SK-N-SH (cell line): ENCODE data around the gene OGG1. TPM values are rescaled to one million over a fixed set of nuclear protein-coding genes. Genes with fewer than 3 reads are reported as not detected.
A peak's percentile ranks its signal among the peaks of the same experiment; 100 is the strongest.

Source experiments
- CTCF ChIA-PET: fragments of 300-600, 350-600 bp; formaldehyde crosslinking; extraction: SDS; loops from one replicate; lab custom pipeline; 2021; lab: Yijun Ruan, JAX
- POLR2A ChIA-PET: fragments of 350-600 bp; sonication (Branson Sonifier 250); formaldehyde crosslinking; extraction: SDS; loops from one replicate; lab custom pipeline; 2020; ENCODE audit warnings: antibody characterized with exemption, inconsistent platforms; lab: Yijun Ruan, JAX
- DNase-seq: peaks from one replicate; pipeline ENCODE4 v3.0.0; 2012
- H2AFZ ChIP-seq: fragments of 200-600 bp; sonication (generic); 2 replicates; pipeline ENCODE4 v1.8.1; 2016; ENCODE audit warnings: antibody characterized with exemption, mild to moderate bottlenecking, low read depth
- H3F3A ChIP-seq: fragments of 200-600 bp; sonication (generic); replicated peaks from 2 replicates; pipeline ENCODE3; 2016; ENCODE audit warnings: antibody characterized with exemption, mild to moderate bottlenecking; ENCODE audit not compliant: insufficient read depth
- H3K27ac ChIP-seq, 2 experiments: fragments of 200-500 bp in 1 of 2; fragments of 200-600 bp in 1 of 2; sonication (Bioruptor generic) in 1 of 2; sonication (generic), shearing (Covaris generic) in 1 of 2; 2 replicates each; pipeline versions ENCODE4 v1.5.1 to v1.6.1; 2014 to 2016; ENCODE audit warnings: low read depth in 2 of 2, inconsistent platforms in 1 of 2, low read length in 1 of 2, mild to moderate bottlenecking in 1 of 2, mixed read lengths in 1 of 2
- H3K27me3 ChIP-seq: fragments of 200-600 bp; sonication (generic), shearing (Covaris generic); 2 replicates; pipeline ENCODE4 v1.6.1; 2016; ENCODE audit warnings: mixed run types; ENCODE audit not compliant: insufficient read depth
- H3K36me3 ChIP-seq, 2 experiments: fragments of 200-500 bp in 1 of 2; fragments of 200-600 bp in 1 of 2; sonication (Bioruptor generic) in 1 of 2; sonication (generic) in 1 of 2; replicated peaks in 1 of 2; 2 replicates each; pipeline versions ENCODE3 to v1.5.1; 2014 to 2016; ENCODE audit warnings: low read length in 1 of 2, mild to moderate bottlenecking in 1 of 2; ENCODE audit not compliant: insufficient read depth in 2 of 2, control insufficient read depth in 1 of 2
- H3K4me1 ChIP-seq, 2 experiments: fragments of 200-500 bp in 1 of 2; fragments of 200-600 bp in 1 of 2; sonication (Bioruptor generic) in 1 of 2; sonication (generic), shearing (Covaris generic) in 1 of 2; 2 replicates each; pipeline versions ENCODE4 v1.5.1 to v1.6.1; 2014 to 2016; ENCODE audit warnings: low read depth in 1 of 2, low read length in 1 of 2, mixed run types in 1 of 2; ENCODE audit not compliant: insufficient read depth in 2 of 2, control insufficient read depth in 1 of 2
- H3K4me2 ChIP-seq: fragments of 200-600 bp; sonication (generic), shearing (Covaris generic); 2 replicates; pipeline ENCODE4 v1.6.1; 2017; ENCODE audit warnings: mixed run types
- H3K4me3 ChIP-seq, 2 experiments: fragments of 200-500 bp in 1 of 2; fragments of 200-600 bp in 1 of 2; sonication (Bioruptor generic) in 1 of 2; sonication (generic), shearing (Covaris generic) in 1 of 2; 2 replicates each; pipeline versions ENCODE4 v1.5.1 to v1.8.1; 2014 to 2016; ENCODE audit warnings: low read depth in 2 of 2, inconsistent platforms in 1 of 2, low read length in 1 of 2, mild to moderate bottlenecking in 1 of 2, mixed read lengths in 1 of 2, moderate library complexity in 1 of 2
- H3K79me2 ChIP-seq: fragments of 200-600 bp; sonication (generic); 2 replicates; pipeline ENCODE4 v1.8.1; 2017; ENCODE audit warnings: mild to moderate bottlenecking; ENCODE audit not compliant: insufficient read depth
- H3K9ac ChIP-seq: fragments of 200-600 bp; sonication (generic); 2 replicates; pipeline ENCODE4 v1.6.1; 2017; ENCODE audit warnings: mixed run types
- H3K9me2 ChIP-seq: fragments of 200-600 bp; sonication (generic); 2 replicates; pipeline ENCODE4 v1.6.1; 2017; ENCODE audit warnings: mixed run types
- H3K9me3 ChIP-seq: fragments of 200-600 bp; sonication (generic); 2 replicates; pipeline ENCODE4 v1.6.1; 2017; ENCODE audit warnings: mixed run types, mild to moderate bottlenecking, moderate library complexity
- H4K20me1 ChIP-seq: fragments of 200-600 bp; sonication (generic); 2 replicates; pipeline ENCODE4 v1.6.1; 2017; ENCODE audit warnings: mild to moderate bottlenecking, mixed run types; ENCODE audit not compliant: insufficient read depth
- CHD2 ChIP-seq: fragments of 150-350 bp; IDR thresholded peaks from 2 replicates; pipeline ENCODE4 v1.6.1; 2018; ENCODE audit warnings: low read length; ENCODE audit not compliant: partially characterized antibody
- ELF1 ChIP-seq: IDR thresholded peaks from 2 replicates; pipeline ENCODE4 v1.4.0; 2012
- FOSL2 ChIP-seq: IDR thresholded peaks from 2 replicates; pipeline ENCODE4 v1.4.0; 2012; ENCODE audit warnings: low read depth, mild to moderate bottlenecking, moderate library complexity, borderline replicate concordance
- GABPA ChIP-seq: IDR thresholded peaks from 2 replicates; pipeline ENCODE4 v1.4.0; 2012; ENCODE audit warnings: low read depth, mild to moderate bottlenecking
- GATA2 ChIP-seq: sonication (generic); formaldehyde crosslinking; IDR thresholded peaks from 2 replicates; pipeline ENCODE4 v1.5.0; 2020; ENCODE audit warnings: mild to moderate bottlenecking, missing genetic modification reagents
- JUND ChIP-seq: IDR thresholded peaks from 2 replicates; pipeline ENCODE4 v1.4.0; 2012
- MEF2A ChIP-seq: IDR thresholded peaks from 2 replicates; pipeline ENCODE4 v1.4.0; 2012; ENCODE audit warnings: low read depth, borderline replicate concordance
- MXI1 ChIP-seq: IDR thresholded peaks from 2 replicates; pipeline ENCODE4 v1.6.1; 2012; ENCODE audit warnings: mild to moderate bottlenecking, low read depth, low read length, improper control_type of control experiment
- NFIC ChIP-seq: IDR thresholded peaks from 2 replicates; pipeline ENCODE4 v1.4.0; 2012; ENCODE audit warnings: borderline replicate concordance
- POLR2AphosphoS5 ChIP-seq: IDR thresholded peaks from 2 replicates; pipeline ENCODE4 v1.6.1; 2012; ENCODE audit warnings: low read depth, low read length
- RAD21 ChIP-seq: IDR thresholded peaks from 2 replicates; pipeline ENCODE4 v1.6.1; 2012; ENCODE audit warnings: mild to moderate bottlenecking, low read length
- RCOR1 ChIP-seq: fragments of 150-350 bp; IDR thresholded peaks from 2 replicates; pipeline ENCODE4 v1.6.1; 2017; ENCODE audit warnings: antibody characterized with exemption, low read length
- RFX5 ChIP-seq: IDR thresholded peaks from 2 replicates; pipeline ENCODE4 v1.6.1; 2012; ENCODE audit warnings: mild to moderate bottlenecking, improper control_type of control experiment, low read length
- RXRA ChIP-seq: IDR thresholded peaks from 2 replicates; pipeline ENCODE4 v1.4.0; 2012; ENCODE audit warnings: low read depth, mild to moderate bottlenecking, borderline replicate concordance
- SMC3 ChIP-seq: IDR thresholded peaks from 2 replicates; pipeline ENCODE4 v1.6.1; 2012; ENCODE audit warnings: low read depth, low read length, improper control_type of control experiment
- TAF1 ChIP-seq: IDR thresholded peaks from 2 replicates; pipeline ENCODE4 v1.6.1; 2012; ENCODE audit warnings: low read depth, mild to moderate bottlenecking, low read length, moderate library complexity, borderline replicate concordance
- TEAD4 ChIP-seq: IDR thresholded peaks from 2 replicates; pipeline ENCODE4 v1.4.0; 2012; ENCODE audit warnings: mild to moderate bottlenecking, borderline replicate concordance; ENCODE audit not compliant: insufficient read depth
- WGBS: methylation state at CpG from one replicate; pipeline ENCODE4 v1.1.6; 2017; ENCODE audit warnings: low lambda C conversion rate; 5-methylcytosine and 5-hydroxymethylcytosine counted together
- polyA plus RNA-seq, 3 experiments: library from polyadenylated mRNA; depleted of rRNA; stranded (reverse); fragments of >200 nt; gene quantifications; 2 replicates each; pipeline ENCODE4 v1.2.3, GENCODE V29; 2012
- TF ChIP-seq, protein P1 (sequence below): fragments of 150-350 bp; IDR thresholded peaks from 2 replicates; pipeline ENCODE4 v1.6.1; 2017; ENCODE audit warnings: antibody characterized with exemption, low read length, low read depth, borderline replicate concordance
- TF ChIP-seq, protein P2 (sequence below): IDR thresholded peaks from 2 replicates; pipeline ENCODE4 v1.4.0; 2012; ENCODE audit warnings: low read depth
- TF ChIP-seq, protein P3 (sequence below): fragments of 200-600 bp; sonication (generic); IDR thresholded peaks from 2 replicates; pipeline ENCODE4 v1.6.1; 2017; ENCODE audit warnings: antibody characterized with exemption, mild to moderate bottlenecking, moderate library complexity

The OGG1 gene
- polyA plus RNA-seq, 1 of the 3 experiments (the other 2 are of a cell fraction) = 26.8 TPM

DNA sequence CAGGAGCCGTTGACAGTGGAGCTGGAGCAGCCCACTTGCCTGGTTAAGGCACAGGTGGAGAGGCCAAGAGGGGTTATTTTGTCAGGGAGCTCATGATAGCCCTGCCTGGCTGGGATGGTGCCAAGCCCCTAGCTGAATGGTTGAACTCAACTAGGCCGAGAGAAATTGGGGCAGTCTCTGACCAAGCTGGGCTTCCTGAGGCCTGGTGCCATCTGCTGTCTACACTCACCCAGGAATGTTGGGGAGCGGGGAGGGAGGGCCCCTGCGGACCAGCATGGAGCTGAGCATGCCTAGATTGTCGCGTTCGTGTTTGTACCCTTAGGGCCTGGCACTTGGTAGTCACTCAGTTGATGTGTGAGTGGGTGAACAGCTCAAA, 17.0 kb upstream of the OGG1 start:
- ChIA-PET CTCF (interaction anchor here (0.7 to 2.1 kb wide), 6 partner anchors 13 to 554 kb away, joined by 3 to 10 read pairs (median 4); partner anchors contain the start of genes CAMK1 and OGG1), POLR2A (interaction anchor here (0.9 to 4.4 kb wide), 2 partner anchors 12 to 17 kb away, joined by 3 to 22 read pairs; partner anchors contain the start of gene OGG1)
- peaks cover 5 to 12% of the 10 kb centered on the region in 2 experiments; a peak in 1 of 4 replicates for H3K4me1 ChIP-seq
- H3K4me3 ChIP-seq = peak overlapping the region; percentile 84 to 91
- peak overlapping the region; percentile 100 for H3K4me2 ChIP-seq
- H3K36me3 ChIP-seq = peaks cover 22 to 32% of the 10 kb centered on the region in 2 experiments
- peaks cover 60% of the 10 kb centered on the region for H3K79me2 ChIP-seq
- H3K27me3 ChIP-seq = no peaks in the 10 kb centered on the region
- H3K9ac ChIP-seq = peak overlapping the region; percentile 98
- peaks cover 25% of the 10 kb centered on the region for H4K20me1 ChIP-seq
- H3F3A ChIP-seq = peaks cover 9% of the 10 kb centered on the region
- H3K9me2 ChIP-seq = no peaks in the 10 kb centered on the region
- H3K27ac ChIP-seq = 0 out of 4 replicates have a peak overlapping the region, but pooled peaks of 1 of the 2 experiments have one; percentile 12
- H3K9me3 ChIP-seq = no peaks in the 10 kb centered on the region
- 42% methylated on average over 7 of the region's 7 CpGs for WGBS
- DNase-seq = no peak
- TF ChIP-seq GABPA = no peak
- TF ChIP-seq RAD21 = no peak
- TF ChIP-seq GATA2 = no peak
- TF ChIP-seq, protein P1, sequence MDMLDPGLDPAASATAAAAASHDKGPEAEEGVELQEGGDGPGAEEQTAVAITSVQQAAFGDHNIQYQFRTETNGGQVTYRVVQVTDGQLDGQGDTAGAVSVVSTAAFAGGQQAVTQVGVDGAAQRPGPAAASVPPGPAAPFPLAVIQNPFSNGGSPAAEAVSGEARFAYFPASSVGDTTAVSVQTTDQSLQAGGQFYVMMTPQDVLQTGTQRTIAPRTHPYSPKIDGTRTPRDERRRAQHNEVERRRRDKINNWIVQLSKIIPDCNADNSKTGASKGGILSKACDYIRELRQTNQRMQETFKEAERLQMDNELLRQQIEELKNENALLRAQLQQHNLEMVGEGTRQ = no peak
- no peak for TF ChIP-seq RXRA
- no peak for TF ChIP-seq SMC3
- TF ChIP-seq ELF1 = no peak
- no peak for TF ChIP-seq NFIC
- TF ChIP-seq, protein P2, sequence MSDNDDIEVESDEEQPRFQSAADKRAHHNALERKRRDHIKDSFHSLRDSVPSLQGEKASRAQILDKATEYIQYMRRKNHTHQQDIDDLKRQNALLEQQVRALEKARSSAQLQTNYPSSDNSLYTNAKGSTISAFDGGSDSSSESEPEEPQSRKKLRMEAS = no peak
- TF ChIP-seq RCOR1 = no peak
- no peak for TF ChIP-seq JUND
- TF ChIP-seq TEAD4 = no peak
- TF ChIP-seq POLR2AphosphoS5 = no peak
- TF ChIP-seq, protein P3, sequence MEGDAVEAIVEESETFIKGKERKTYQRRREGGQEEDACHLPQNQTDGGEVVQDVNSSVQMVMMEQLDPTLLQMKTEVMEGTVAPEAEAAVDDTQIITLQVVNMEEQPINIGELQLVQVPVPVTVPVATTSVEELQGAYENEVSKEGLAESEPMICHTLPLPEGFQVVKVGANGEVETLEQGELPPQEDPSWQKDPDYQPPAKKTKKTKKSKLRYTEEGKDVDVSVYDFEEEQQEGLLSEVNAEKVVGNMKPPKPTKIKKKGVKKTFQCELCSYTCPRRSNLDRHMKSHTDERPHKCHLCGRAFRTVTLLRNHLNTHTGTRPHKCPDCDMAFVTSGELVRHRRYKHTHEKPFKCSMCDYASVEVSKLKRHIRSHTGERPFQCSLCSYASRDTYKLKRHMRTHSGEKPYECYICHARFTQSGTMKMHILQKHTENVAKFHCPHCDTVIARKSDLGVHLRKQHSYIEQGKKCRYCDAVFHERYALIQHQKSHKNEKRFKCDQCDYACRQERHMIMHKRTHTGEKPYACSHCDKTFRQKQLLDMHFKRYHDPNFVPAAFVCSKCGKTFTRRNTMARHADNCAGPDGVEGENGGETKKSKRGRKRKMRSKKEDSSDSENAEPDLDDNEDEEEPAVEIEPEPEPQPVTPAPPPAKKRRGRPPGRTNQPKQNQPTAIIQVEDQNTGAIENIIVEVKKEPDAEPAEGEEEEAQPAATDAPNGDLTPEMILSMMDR = no peak
- TF ChIP-seq MEF2A = no peak
- no peak for TF ChIP-seq TAF1
- TF ChIP-seq FOSL2 = no peak
- no peak for TF ChIP-seq RFX5
- no peak for TF ChIP-seq CHD2
- no peak for TF ChIP-seq MXI1
- H2AFZ ChIP-seq = no peak overlapping the region
